Measurements from ENCODE around the gene DCD.
"Not testable (repeated sequence)": the region's sequence is repeated elsewhere in the genome, so short reads cannot be mapped to it uniquely, and the experiment has no call there.

Gene DCD

GRCh38 chr12:54683398-54683797, 35.2 kb upstream of the DCD start:
- peak overlapping the region; percentile 66; the same call in 1 of the 2 replicates for H3K27ac ChIP-seq
- TF ChIP-seq CTCF (conservative IDR thresholded peaks at IDR 0.05), result no peak

- no peak for TF ChIP-seq CTCF (conservative IDR thresholded peaks at IDR 0.05)
- H3K27ac ChIP-seq, result no peak overlapping the region
Observed at GRCh38 chr12:54682674-54683073, 34.5 kb upstream of the DCD start.

GRCh38 chr12:54680374-54680773, 32.2 kb upstream of the DCD start:
- no peak overlapping the region for H3K27ac ChIP-seq
- TF ChIP-seq CTCF (conservative IDR thresholded peaks at IDR 0.05), result peak; percentile 56

- H3K27ac ChIP-seq, result no peak overlapping the region
- no peak for TF ChIP-seq CTCF (conservative IDR thresholded peaks at IDR 0.05)
Observed at GRCh38 chr12:54678131-54678530, 30.0 kb upstream of the DCD start.

- H3K27ac ChIP-seq, result no peak overlapping the region
- no peak for TF ChIP-seq CTCF (conservative IDR thresholded peaks at IDR 0.05)
Observed at GRCh38 chr12:54667945-54668344, 19.8 kb upstream of the DCD start.

GRCh38 chr12:54666008-54666407, 17.8 kb upstream of the DCD start:
- H3K27ac ChIP-seq, result no peak overlapping the region
- TF ChIP-seq CTCF (conservative IDR thresholded peaks at IDR 0.05), result no peak

GRCh38 chr12:54665022-54665635, 17.0 kb upstream of the DCD start:
- not testable (repeated sequence) for H3K27ac ChIP-seq

- no peak overlapping the region for H3K27ac ChIP-seq
- no peak for TF ChIP-seq CTCF (conservative IDR thresholded peaks at IDR 0.05)
Observed at GRCh38 chr12:54663603-54664002, 15.4 kb upstream of the DCD start.
